ENCODE results near the gene RXFP4. TPM values are rescaled to one million over a fixed set of nuclear protein-coding genes. Genes with fewer than 3 reads are reported as not detected.

Gene RXFP4
- total RNA-seq, 2 donors from 2014 or later, result not detected

DNA sequence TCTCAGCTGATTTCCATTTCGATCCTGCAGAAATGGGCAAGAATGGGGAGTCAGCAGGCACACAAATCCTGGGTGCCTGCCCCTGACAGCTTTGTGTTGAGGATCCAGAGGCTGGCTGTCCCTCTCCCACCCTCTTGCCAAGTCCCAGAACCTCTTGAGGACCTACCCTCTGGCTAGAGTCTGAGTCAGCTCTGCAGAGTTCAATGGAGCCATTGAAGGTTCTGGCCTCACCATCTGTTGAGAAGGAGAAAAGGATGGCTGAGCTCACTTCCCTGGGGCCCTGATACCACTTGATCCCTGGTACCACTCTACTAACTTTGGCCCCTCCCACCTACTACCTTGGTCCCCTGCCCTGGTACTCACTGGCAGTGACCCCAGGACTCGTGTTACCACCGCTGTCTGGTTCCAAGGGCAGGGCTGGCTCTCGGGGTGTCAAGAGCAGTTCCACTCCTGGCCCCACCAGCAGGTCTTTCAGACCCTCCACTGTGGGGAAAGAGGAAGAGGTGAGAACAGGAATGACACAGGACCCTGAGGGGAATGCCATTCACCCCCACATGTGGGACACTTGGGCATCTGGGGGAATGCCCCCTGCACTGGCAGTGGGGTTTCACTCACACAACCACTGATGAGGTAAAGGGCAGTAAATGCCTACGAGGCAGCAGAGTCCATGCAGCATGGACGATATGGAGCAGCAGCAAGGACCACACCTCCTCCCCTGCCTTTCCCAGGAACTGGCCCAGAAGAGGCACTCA is 10.5 kb downstream of the RXFP4 start:
- H3K36me3 ChIP-seq, result peaks cover 88% of the 10 kb centered on the region
- no peak overlapping the region for H3K4me3 ChIP-seq
- no peak for ATAC-seq (ENCODE audit: insufficient number of reproducible peaks, low FRiP score, low read depth)
- no peaks in the 10 kb centered on the region for H3K27me3 ChIP-seq (replicated peaks; ENCODE audit: insufficient read depth)
- no peak for DNase-seq (ENCODE audit: low spot score)
- peaks cover 0 to under 1% of the 10 kb centered on the region in 2 donors for H3K4me1 ChIP-seq (ENCODE audit: control insufficient read depth in 1 of 2, low read depth in 2 of 2)
- no peaks in the 10 kb centered on the region for H3K9me3 ChIP-seq
- TF ChIP-seq, protein P1, sequence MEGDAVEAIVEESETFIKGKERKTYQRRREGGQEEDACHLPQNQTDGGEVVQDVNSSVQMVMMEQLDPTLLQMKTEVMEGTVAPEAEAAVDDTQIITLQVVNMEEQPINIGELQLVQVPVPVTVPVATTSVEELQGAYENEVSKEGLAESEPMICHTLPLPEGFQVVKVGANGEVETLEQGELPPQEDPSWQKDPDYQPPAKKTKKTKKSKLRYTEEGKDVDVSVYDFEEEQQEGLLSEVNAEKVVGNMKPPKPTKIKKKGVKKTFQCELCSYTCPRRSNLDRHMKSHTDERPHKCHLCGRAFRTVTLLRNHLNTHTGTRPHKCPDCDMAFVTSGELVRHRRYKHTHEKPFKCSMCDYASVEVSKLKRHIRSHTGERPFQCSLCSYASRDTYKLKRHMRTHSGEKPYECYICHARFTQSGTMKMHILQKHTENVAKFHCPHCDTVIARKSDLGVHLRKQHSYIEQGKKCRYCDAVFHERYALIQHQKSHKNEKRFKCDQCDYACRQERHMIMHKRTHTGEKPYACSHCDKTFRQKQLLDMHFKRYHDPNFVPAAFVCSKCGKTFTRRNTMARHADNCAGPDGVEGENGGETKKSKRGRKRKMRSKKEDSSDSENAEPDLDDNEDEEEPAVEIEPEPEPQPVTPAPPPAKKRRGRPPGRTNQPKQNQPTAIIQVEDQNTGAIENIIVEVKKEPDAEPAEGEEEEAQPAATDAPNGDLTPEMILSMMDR (IDR thresholded peaks at IDR 0.05), result no peak
- H3K27ac ChIP-seq, result peak overlapping the region in 1 of 2 donors; percentile 35

DNA sequence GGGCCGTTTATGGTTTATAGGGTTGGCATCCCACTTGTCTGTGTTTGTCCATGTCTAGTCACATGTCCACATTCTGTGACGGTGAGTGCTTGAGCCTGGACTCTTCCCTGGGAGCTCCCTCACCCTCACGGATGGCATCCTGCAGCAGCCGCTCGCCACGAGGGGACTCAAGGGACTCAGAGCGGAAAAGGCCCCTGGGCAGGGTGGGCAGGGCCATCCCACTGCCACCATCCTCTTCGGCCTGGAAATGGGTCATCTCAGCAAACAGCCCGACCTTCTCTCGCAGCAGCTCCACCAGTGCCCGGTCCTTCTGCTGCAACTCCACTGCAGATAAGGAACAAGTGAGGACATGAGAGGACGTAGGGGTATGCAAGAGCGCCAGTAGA is 11.1 kb downstream of the RXFP4 start:
- no peak for DNase-seq (ENCODE audit: low spot score)
- ATAC-seq (ENCODE audit: insufficient number of reproducible peaks, low FRiP score, low read depth), result no peak
- TF ChIP-seq, protein P1 (IDR thresholded peaks at IDR 0.05), result no peak
- Histone ChIP-seq H3K9me3 (no peaks in the 10 kb centered on the region), H3K36me3 (peaks cover 90% of the 10 kb centered on the region), H3K27me3 (replicated peaks; ENCODE audit: insufficient read depth) (no peaks in the 10 kb centered on the region), H3K4me1 (ENCODE audit: control insufficient read depth in 1 of 2, low read depth in 2 of 2) (no peaks in the 10 kb centered on the region), H3K27ac (peak overlapping the region in 1 of 2 donors; percentile 35), H3K4me3 (no peak overlapping the region)

DNA sequence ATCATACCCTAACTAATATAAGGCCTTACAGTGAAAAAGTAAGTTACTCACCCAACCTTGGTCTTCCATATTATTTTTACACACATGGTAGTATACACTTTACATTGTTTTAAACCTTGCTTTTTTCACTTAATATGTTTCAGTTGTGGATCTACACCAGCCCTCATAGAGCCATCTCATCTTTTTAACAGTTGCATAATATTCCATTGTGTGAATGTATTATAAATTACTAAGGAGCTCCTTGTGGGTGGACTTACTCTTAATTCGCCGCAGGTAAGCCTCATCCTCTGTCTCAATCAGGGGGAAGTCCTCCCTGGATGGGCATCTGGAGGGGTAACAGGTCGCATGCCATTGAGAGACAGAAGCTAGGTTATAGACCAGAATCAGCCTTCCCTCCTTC is 13.2 kb downstream of the RXFP4 start:
- no peak overlapping the region for H3K27ac ChIP-seq
- H3K9me3 ChIP-seq, result no peaks in the 10 kb centered on the region
- H3K4me1 ChIP-seq (ENCODE audit: control insufficient read depth in 1 of 2, low read depth in 2 of 2), result peaks cover 0 to 1% of the 10 kb centered on the region in 2 donors
- DNase-seq (ENCODE audit: low spot score), result no peak
- no peaks in the 10 kb centered on the region for H3K27me3 ChIP-seq (replicated peaks; ENCODE audit: insufficient read depth)
- no peak overlapping the region for H3K4me3 ChIP-seq
- TF ChIP-seq, protein P1 (IDR thresholded peaks at IDR 0.05), result no peak
- no peak for ATAC-seq (ENCODE audit: insufficient number of reproducible peaks, low FRiP score, low read depth)
- peaks cover 92% of the 10 kb centered on the region for H3K36me3 ChIP-seq

DNA sequence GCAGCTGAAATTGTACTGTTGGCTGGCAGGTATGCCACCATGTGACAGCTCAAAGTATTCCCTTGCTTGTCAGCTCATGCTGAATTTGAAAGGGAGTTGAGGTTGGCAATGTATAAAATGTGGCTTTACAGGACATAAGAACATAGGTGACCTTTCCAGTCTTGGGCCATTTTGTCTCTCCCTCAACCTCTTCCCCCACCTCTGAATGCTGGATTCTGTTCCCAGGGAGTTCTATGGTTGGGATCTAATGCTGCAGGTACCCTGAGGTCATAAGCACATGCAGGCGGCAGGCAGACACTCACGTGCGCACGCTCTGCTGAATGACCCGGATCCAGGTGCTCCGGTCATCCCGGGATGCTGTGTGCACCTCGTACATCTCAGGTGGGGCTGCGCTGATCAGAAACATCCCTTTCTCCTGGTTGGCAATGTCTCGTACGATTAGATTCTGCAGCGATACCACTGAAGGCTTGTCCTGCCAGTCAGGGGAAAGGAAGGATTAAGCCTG is 16.0 kb downstream of the RXFP4 start:
- Histone ChIP-seq H3K4me3 (no peak overlapping the region), H3K36me3 (peaks cover 81% of the 10 kb centered on the region), H3K27ac (no peak overlapping the region), H3K4me1 (ENCODE audit: control insufficient read depth in 1 of 2, low read depth in 2 of 2) (peaks cover 12 to 29% of the 10 kb centered on the region in 2 donors), H3K9me3 (no peaks in the 10 kb centered on the region), H3K27me3 (replicated peaks; ENCODE audit: insufficient read depth) (no peaks in the 10 kb centered on the region)
- TF ChIP-seq, protein P1 (IDR thresholded peaks at IDR 0.05), result no peak
- ATAC-seq (ENCODE audit: insufficient number of reproducible peaks, low FRiP score, low read depth) (no peak), DNase-seq (ENCODE audit: low spot score) (no peak)

DNA sequence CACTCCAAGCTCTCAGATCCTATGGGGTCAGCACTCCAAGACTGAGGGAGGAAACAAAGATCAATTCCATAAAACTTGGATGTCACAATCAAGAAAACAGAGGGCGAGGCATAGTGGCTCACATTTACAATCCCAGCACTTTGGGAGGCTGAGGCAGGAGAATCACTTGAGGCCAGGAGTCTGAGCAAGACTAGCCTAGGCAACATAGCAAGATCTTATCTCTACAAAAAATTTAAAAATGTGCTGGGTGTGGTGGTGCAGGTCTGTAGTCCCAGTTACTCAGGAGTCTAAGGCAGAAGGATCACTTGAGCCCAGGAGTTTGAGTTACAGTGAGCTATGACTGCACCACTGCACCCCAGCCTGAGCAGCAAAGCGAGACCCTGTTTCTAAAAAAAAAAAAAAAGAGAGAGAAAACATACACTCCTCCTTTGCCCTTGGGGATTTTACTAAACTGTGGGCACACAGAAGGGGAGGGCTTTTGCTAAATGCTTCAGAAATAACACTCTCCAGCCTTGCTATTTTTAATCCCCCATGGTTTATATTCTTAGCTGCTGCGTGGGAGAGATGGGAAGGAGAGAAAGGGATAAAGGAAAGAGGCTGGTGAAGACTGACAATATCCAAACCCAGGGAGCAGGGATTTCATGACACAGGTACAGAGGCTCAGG is 18.8 kb downstream of the RXFP4 start:
- Histone ChIP-seq H3K36me3 (peaks cover 75% of the 10 kb centered on the region), H3K9me3 (no peaks in the 10 kb centered on the region), H3K4me1 (ENCODE audit: control insufficient read depth in 1 of 2, low read depth in 2 of 2) (peaks cover 18 to 43% of the 10 kb centered on the region in 2 donors), H3K4me3 (no peak overlapping the region), H3K27ac (peak overlapping the region; percentile 82 to 94), H3K27me3 (replicated peaks; ENCODE audit: insufficient read depth) (no peaks in the 10 kb centered on the region)
- no peak for DNase-seq (ENCODE audit: low spot score)
- TF ChIP-seq, protein P1 (IDR thresholded peaks at IDR 0.05), result no peak
- no peak for ATAC-seq (ENCODE audit: insufficient number of reproducible peaks, low FRiP score, low read depth)

All from thoracic aorta (tissue), 2 donors.